Panc1 (cell line): ENCODE measurements around the gene KRT6A.

Experiments
- CTCF ChIP-seq: fragments of 450-650 bp; IDR thresholded peaks from 2 replicates; pipeline ENCODE4 v1.5.1; 2017; ENCODE audit warnings: mild to moderate bottlenecking
- REST ChIP-seq, 2 experiments: IDR thresholded peaks; 2 replicates each; pipeline ENCODE4 v1.6.1; 2011 to 2012; ENCODE audit warnings: low read depth in 2 of 2, control low read depth in 1 of 2, low read length in 1 of 2, mild to moderate bottlenecking in 1 of 2, moderate library complexity in 1 of 2; ENCODE audit not compliant: insufficient read depth in 1 of 2

- no peak for TF ChIP-seq CTCF
- no peak for TF ChIP-seq REST (IDR thresholded peaks at IDR 0.05; ENCODE audit: insufficient read depth in 1 of 2, low read depth in 2 of 2, low read length in 1 of 2)
Observed at GRCh38 chr12:52496590-52497071, 3.6 kb upstream of the KRT6A start.
